GM12874 (cell line): Measurements from ENCODE around the gene MEIS2.

Source experiments
- CTCF ChIP-seq: IDR thresholded peaks from 2 replicates; pipeline ENCODE4 v1.5.1; 2011; ENCODE audit warnings: low read depth, mild to moderate bottlenecking, control low read depth, low read length, moderate library complexity; ENCODE audit not compliant: insufficient read depth

The MEIS2 gene

GRCh38 chr15:37137221-37137620 lies 36.9 kb upstream of the MEIS2 start:
- TF ChIP-seq CTCF = no peak

GRCh38 chr15:37136666-37137065 lies 36.3 kb upstream of the MEIS2 start:
- no peak for TF ChIP-seq CTCF

GRCh38 chr15:37135225-37135624 lies 34.9 kb upstream of the MEIS2 start:
- peak; percentile 56; the same call in 1 of the 2 replicates for TF ChIP-seq CTCF

GRCh38 chr15:37134699-37135131 lies 34.4 kb upstream of the MEIS2 start:
- TF ChIP-seq CTCF = peak; percentile 29; the same call in 1 of the 2 replicates

GRCh38 chr15:37134244-37134643 lies 33.9 kb upstream of the MEIS2 start:
- no peak for TF ChIP-seq CTCF

GRCh38 chr15:37133602-37134001 lies 33.3 kb upstream of the MEIS2 start:
- no peak for TF ChIP-seq CTCF

GRCh38 chr15:37132826-37133417 lies 32.6 kb upstream of the MEIS2 start:
- no peak for TF ChIP-seq CTCF

- TF ChIP-seq CTCF = no peak
Measured at GRCh38 chr15:37131621-37132020, 31.3 kb upstream of the MEIS2 start.
